ENCODE data around the gene SOX18.
A peak's percentile ranks its signal among the peaks of the same experiment; 100 is the strongest.

SOX18 gene

GRCh38 chr20:64067733-64068307 lies 18.4 kb upstream of the SOX18 start:
- no peak for DNase-seq

GRCh38 chr20:64067005-64067632 lies 17.7 kb upstream of the SOX18 start:
- DNase-seq, result no peak

GRCh38 chr20:64065974-64066343 lies 16.5 kb upstream of the SOX18 start:
- no peak for DNase-seq

DNA sequence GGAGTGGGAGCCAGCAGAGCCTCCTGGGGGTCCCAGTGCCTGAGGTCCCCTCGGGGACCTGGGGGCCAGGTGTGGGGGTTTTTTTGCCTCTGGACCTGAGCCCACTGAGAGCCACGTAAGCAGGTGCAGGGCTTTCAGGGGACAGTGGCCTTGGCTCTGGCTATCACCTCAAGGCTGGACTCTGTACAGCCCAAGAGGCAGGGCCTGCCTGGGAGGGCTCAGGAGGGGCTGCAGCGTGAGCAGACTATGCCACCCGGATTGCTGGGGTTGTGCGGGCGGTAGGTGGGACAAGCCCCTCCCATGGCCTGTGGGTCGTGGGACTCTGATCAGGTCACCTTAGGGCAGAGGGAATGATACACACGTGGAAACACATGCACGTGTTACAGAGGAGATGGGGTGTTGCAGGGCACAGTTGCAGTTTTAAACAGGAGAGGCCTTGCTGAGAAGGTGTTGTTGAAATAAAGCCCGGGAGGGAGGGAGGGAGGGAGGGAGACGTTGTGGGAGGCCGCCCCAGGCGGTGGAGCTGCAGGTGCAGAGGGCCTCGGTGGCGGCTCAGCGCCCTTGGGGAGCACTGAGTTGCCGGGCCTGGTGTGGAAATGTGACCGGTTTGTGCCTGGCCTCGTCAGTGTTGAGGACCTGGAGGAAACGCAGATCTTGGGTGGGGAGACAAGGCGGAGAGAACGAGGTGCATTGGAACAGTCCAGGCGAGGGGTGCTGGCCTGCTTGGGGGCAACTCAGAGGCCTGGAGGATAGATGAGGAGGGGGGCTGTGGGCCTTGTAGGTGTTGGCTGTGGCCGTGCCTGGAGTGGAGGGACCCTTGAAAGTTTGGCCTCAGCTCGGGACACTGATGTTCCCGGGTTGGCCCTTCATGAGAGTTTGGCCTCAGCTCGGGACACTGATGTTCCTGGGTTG lies 15.9 kb upstream of the SOX18 start:
- no peak for DNase-seq

DNA sequence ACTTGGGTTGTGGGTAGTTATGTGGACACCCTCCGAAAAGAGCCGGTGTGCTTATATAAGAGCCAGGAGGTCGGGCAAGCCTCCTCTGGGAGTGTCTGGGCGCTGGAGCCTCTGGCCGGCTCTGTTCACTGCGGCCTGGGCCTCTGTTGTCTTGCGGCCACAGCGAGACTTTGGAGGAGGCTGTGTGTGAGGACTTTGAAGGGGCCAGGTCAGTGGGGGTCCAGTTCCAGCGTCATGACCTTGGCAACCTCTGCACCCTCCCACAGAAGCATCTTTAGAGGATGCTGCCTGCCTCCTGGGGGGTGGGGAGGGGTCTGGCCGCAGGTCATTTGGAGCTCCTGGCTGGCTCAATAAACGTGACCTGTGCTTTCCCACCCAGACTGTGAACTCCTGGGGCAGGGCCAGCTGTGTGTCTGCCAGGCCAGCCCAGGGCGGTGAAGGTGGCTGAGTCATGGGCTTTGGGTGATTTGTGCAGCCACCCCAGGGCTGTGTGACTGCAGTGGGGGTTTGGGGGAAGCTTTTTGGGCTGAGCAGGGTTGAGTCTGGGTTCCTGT lies 14.8 kb upstream of the SOX18 start:
- DNase-seq, result no peak

DNA sequence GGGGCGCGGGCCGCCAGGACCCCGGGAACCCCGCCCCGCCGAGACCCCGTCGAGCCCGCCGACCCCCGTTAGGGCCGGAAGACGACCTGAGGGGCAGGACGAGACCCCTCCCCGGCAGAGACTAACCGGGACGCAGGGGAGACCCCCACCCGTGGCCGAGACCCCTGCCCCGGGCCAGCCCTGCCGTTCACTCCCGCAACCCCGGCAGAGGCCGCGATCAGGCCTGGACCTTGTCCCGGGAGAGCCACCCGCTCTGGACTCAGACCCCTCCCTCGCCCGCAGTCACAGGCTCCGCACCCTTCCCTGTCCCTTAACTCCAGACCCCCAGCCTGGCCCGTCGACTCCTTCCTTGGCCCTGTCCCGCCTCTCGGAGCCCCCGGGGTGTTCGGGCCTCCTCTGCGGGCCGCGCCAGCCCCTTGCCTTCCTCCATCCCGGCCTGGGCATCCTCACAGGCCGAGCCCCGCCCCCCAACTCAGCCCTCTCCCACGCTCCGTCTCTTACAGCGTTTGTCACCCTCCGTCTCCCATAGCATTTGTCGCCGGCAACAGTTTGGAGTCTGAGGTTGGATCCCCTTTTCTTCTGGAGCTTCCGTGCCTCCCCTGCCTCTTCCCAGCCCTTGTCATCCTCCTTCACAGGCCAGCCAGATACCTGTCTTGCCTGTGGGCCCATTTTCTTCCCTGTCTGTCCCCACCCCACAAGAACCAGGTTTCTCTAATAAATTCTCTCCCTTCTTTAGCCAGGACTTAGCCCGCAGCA lies 14.1 kb upstream of the SOX18 start:
- DNase-seq, result no peak

DNA sequence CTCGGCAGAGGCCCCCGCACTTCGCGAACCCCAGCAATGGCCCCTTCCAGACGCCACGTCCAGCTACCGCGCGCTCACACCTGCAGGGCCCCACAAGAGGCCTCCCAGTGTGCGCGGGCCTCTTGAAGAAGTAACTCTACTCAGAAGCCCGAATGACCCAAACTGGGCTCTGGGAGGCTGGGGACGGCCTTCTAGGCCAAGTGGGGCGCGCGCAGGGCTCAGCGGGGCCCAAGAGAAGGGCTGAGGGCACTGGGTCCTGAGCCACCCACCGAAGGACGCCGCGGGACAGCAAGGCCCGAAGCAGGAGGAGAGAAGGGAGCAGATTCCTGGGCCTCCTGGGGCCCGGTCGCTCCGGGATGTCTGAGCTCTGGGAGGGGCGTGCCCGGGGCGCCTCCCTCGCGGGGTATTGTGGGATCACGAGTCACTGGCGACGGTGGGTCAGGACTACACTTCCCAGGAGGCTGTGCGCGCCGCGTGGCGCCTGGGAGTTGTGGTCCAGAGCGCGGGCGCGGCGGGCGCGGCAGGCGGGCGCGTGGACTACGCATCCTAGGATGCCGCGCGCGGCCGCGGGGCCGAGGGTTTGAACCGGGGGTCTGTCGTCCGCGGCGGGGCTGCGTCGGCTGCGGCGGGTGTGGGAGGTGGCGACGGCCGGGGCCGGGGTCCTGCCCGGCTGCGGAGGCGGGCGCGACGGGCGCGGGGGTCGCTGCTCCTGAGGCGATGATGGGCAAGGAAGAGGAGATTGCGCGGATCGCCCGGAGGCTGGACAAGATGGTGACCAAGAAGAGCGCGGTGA lies 13.4 kb upstream of the SOX18 start, which contains the start of gene TCEA2:
Gene TCEA2, plus strand, starts transcription at position 603 of the 793 bp plus-strand sequence. Its CDS starts 115 bp downstream, at position 718.
- DNase-seq, result peak; percentile 75 to 83

DNA sequence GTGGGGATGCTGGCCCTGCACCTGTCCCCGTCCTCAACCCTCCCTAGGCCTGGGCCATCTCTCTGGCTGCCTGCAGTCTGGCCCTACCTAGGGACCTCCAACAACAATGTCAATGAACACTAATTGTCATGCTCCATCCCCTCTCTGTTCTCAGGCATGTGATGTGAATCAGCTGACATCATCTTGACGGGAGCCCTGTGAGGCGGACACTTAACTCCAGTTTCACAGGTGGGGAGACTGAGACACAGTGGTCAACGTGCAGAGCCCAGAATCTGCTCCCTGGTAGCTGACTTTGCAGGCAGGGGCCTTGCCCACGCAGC lies 12.8 kb upstream of the SOX18 start:
- DNase-seq, result no peak

DNA sequence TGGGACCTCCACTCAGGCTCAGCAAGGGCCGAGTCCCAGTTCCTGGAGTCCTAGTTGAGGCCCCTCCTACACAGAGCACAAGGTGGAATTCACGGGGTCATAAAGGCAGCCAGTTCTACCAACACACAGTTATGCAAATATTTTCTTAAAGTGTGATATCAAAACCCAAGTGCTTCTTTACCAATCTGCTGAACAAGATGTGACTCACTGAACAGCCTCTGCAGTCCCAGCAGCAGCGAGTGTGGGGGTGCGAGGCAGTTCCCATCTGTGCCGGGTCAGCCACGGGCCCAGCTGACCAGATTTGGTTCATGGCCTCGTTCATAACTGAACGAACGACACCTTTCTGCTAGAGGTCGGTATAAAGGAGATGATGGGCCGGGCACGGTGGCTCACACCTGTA lies 9.1 kb upstream of the SOX18 start:
- no peak for DNase-seq

DNA sequence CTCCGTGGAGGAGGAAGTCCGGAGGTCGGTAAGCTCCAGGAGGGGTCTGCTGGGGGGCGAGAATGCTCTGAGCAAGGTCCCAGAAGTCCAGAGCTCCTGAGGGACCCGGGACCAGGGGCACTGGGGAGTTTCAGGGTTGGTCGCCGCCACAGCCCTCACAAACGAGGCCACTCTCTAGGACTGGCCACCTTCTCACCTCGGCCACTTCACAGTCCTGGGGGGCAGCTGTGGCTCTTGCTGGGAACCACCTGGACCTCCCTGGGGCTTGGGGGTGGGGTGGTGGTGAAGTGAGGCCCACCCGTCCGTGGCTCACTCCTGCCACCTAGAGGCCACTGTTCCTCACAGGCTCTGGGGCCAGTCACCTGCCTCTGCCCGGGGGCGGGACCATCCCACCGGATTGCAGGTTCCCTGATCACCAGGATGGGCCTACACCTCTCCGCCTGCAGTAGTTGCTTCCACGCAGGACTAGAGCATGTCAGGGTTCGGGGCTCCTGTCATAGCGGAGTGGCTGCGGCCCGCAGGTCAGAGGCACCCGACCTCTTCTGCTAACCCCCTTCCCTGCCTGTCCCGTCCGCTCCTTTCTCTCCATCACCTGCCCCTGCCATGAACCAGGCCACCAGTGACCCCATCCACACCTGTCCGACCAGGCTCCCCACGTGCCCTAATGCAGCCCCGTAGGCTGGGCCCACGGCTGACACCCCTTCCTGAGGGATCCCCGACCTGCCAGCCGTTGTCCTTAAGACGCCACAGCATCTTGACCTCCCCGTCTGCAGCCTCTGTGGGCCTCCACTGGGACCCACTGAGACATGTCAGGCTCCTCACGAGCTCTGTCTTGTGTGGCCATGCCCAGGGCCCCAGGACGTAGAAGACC lies 8.4 kb upstream of the SOX18 start:
- peak; percentile 34 to 38 for DNase-seq

DNA sequence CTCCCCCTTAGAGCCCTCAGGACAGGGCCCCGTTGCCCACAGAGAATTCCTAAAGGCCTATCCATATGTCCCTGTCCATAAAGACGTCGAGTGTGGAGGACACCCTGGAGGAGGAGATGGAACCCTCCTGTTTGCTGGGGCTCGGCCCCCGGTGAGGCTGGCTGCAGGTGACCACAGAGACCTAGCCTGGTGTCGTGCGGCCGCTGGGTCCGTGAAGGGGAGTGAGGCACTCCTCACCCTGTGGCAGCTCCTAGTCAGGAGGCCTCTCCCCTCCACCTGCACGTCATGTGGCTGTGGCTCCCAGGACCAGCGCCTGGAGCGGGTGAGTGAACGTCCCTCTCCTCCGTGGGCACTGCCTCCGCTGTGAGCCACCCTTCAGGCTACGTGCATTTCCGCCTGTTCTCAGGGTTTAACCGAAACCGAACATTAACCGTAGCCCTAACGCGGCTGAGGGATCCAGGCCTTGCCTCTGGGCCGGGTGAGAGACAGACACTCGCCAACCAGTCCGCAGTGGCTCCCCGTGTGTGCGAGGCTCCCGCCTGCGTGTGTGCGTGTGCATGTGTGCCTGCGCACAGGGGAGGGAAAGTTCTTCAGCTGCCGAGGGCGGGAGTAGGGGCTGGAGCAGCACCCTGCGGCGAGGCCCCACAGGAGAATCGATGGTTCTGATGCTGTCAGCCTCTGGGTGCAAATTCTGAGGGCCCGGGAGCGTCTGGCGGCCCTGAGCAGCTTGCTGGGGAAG lies 7.6 kb upstream of the SOX18 start:
- DNase-seq, result no peak

- no peak for DNase-seq
These were observed 7.1 kb upstream of the SOX18 start for GRCh38 chr20:64056639-64056888.

GRCh38 chr20:64055893-64056638 lies 6.6 kb upstream of the SOX18 start:
- DNase-seq, result no peak

- DNase-seq, result no peak
These were observed 6.0 kb upstream of the SOX18 start for GRCh38 chr20:64055396-64055892.

- DNase-seq, result no peak
These were observed 4.6 kb upstream of the SOX18 start for GRCh38 chr20:64053841-64054661.

DNA sequence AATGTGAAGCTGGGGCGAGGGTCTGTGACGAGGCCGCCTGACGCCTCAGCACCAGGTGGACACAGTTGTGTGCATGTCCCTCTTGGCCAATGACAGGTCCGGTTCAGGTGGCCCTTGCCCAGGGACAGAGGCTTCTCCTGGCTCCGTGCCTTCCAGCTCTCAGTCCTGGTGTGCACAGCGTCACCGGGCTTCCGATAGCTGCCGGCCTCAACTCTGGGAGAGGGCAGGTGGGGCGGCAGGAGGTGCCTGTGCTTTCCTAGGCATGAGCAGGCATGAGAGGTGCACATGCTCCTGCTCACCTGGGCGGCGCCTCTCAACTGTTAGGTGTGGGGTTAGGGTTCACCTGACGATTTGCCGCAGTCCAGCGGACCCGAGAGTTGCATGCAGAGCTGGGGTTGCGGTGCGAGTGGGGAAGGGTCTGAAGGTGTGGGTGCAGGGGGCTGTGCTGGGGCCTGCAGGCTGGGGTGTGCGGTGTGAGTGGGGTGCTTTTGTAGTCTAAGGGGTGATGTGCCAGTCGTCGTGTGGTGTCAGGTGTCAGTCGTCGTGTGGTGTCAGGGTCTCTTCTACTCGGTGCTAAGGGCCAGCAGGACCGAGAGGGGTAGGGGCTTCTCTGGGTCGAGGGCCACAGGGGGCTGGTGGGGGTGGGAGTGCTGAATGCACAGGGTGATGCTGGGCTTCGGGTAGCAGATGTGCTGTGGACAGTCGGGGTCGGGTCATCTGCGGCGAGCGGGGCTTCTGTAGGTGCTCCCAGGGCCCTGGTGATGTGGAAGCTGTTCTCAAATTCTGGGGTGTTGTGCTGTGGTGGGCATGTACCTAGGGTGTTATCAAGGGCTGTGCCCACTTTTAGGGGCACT lies 3.8 kb upstream of the SOX18 start:
- no peak for DNase-seq

GRCh38 chr20:64052326-64052722 lies 2.9 kb upstream of the SOX18 start:
- no peak for DNase-seq
